CD4-positive, alpha-beta T cell treated with Interleukin-2 at 100 ng/mL for 4 hours (primary cell): ENCODE measurements around the gene KCNQ1.

Experiments used
- DNase-seq: peaks from one replicate; pipeline ENCODE4 v3.0.0-alpha.2; 2020; ENCODE audit warnings: low spot score

Gene KCNQ1

GRCh38 chr11:2716376-2717095 lies 271.7 kb downstream of the KCNQ1 start:
- no peak for DNase-seq

GRCh38 chr11:2717561-2718325 lies 272.9 kb downstream of the KCNQ1 start:
- no peak for DNase-seq

DNA sequence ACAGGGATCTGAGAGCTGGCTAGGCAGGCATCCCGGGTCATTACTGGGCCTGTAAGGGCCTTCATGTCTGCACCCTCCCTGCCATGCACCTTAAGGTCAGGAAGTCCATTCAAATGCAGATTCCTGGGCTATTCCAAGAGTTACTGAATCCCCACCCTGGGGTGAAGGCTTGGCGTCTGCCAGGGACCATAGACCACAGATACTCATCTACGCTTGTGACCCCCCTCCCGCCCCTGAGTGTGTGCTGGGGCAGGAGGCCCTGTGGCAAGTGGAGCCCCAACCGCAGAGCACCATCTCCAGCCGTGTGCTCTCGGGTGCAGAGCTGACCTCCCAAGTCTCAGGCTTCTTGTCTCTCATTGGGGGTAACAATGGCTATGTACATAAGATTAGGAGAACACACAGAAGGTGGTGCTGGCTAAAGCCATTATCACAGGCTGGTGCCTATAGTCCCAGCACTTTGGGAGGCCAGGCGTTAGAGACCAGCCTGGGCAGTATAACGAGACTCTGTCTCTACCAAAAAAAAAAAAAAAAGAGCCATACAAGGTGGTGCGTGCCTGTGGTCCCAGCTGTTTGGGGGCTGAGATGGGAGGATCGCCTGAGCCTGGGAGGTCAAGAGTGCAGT lies 274.1 kb downstream of the KCNQ1 start:
- DNase-seq = no peak

DNA sequence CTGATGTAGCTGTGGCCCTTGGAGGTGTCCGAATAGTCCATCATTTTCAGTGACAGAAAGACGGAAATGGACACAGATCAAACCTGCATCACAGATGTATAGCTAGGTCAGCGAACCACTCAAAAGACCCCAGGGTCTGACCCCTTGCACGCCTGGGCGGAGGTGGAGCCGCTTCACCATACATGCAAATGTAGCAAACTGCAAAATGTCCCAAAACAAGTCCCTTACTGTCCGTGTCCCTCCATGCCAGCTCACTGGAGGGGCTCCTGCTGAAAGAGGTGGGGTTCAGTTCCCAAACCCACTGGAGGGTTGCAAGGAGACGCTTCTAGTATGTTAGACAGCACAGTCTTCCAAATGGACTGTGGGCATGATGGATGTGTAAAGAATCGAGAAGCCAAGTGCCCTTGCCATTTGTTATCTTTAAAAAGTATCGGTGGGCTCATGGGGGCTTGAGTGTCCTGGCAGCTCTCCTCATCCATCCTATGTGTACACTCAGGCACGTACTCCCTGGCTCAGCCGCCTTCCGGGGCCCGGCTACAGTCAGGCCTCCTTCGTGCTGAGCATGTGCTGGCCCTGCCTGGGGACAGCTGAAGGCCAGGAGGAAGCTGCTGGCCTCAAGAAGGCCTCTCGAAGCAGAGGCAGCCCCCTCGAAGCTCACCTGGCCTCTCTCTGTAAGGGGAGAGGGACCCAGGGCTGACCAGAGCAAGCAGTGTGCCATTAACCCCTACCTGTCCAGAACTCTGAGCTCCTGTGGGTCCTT lies 275.2 kb downstream of the KCNQ1 start:
- no peak for DNase-seq

GRCh38 chr11:2721210-2721916 lies 276.6 kb downstream of the KCNQ1 start:
- no peak for DNase-seq

DNA sequence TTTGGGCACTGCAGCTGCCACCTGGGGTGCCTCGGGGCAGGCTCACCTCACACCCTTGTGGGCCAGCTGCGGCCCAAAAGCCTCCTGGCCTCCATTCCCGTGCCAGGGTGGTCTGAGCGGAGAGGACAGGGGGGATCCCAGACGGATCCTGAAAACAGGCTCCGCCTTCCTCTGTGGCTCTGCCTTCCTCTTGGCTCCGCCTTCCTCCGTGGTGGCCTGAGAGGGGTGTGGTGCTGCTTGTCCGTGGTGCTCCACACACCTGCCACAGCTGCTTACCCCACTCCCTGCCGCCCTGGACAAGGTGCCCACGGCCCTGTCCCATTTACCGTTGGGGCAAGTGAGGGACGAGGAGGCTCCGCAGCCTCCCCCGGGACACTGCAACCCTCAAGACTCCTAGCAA lies 278.1 kb downstream of the KCNQ1 start:
- DNase-seq = no peak

DNA sequence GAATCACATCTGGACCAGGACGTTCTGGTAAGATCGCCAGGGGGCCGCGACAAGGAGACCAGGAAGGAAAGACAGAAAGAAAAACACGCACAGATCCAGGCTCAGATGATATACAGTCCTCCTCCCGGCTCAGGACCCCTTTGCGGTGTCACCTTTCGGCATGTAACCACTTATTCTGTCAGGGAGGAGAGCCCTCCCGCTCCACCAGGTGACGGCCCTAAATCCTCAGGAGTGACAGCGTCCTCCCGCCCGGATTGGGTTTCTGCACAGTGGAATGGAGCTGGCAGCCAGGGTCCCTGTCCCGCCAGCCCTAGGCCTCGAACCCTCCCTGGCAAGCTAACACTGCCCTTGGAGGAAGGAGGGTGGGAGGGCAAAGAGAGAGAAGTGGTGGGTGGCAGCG lies 279.3 kb downstream of the KCNQ1 start:
- no peak for DNase-seq

GRCh38 chr11:2724653-2725367 lies 280.0 kb downstream of the KCNQ1 start:
- no peak for DNase-seq

- no peak for DNase-seq
Measured at GRCh38 chr11:2725368-2726300, 280.8 kb downstream of the KCNQ1 start.

DNA sequence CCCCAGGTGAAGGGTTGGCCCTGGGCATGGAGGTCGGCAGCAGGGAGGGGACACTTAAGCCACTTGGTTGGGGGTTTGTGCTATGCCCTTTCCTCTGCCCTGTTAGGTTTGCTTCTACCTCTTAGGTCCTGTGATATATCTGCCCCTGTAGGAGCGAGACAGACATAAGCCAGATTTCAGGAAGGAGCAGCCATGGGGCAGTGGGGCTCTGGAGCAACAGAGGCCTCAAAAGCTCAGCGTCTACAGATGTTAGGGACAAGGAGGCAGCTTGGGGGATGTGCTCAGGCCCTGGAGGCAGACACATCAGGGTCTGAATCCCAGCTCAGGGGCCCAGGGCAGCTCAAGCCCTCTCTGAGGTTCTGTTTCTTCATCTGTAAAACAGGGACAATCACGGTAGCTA lies 282.2 kb downstream of the KCNQ1 start:
- no peak for DNase-seq

GRCh38 chr11:2728128-2728662 lies 283.4 kb downstream of the KCNQ1 start:
- DNase-seq = no peak

GRCh38 chr11:2728663-2729332 lies 284.0 kb downstream of the KCNQ1 start:
- no peak for DNase-seq

DNA sequence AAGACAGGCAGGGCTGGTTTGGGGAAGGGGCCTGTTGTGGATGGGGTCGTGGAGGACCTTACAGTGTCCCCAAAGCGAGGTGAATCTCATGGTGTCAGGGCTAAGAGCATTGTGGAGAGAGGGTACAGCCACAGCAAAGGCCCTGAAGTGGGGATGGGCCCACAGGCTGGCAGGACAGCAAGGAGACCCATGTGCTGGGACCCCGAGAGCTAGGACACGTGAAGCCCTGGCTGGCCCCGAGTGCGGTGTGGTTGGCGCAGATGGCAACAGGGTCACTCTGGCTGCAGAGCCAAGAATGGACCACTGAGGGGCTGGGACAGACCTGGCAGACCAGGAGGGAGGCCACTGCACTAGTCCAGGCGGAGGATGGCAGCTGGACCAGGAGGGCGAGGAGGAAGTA lies 285.0 kb downstream of the KCNQ1 start:
- DNase-seq = no peak

DNA sequence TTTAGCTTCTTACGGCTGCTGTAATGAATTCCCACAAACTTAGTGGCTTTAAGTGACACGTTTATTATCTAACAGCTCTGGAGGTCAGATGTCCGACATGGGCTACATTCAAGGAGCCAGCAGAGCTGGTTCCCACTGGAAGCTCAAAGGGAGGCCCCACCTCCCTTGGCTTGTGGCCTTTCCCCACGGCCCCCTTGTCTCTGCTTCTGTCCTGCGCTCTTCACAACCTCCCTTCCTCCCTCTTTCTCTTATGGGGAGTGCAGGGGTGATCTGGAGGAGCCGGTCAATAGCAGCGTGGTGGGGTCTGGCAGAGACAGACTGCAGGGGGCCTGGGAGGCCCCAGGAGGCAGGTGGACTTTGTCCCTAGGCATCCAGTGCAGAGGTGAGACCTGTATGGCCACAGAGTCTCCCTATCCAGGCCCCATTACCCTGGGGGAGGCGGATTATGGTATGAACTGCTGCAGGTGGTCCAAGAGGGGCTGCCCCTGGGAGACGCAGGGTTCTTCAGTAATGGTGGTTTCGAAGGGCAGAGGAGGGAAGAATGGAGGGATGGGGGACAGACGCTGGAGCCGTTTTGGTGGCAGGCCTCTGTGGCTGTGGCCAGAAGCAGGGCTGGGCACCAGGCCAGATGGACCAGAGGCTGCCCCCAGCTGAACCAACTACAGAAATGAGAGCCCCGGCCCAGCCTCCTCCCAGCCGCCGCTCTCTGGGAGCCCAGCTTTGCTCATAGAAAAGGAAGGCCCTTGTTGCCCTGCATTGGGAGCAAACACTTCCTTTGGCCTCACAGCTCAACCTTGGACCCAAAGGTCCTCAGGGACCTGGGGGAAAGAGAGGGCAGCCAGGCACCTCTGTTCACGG lies 285.7 kb downstream of the KCNQ1 start:
- DNase-seq = no peak

- no peak for DNase-seq
Measured at GRCh38 chr11:2731130-2732125, 286.6 kb downstream of the KCNQ1 start.

DNA sequence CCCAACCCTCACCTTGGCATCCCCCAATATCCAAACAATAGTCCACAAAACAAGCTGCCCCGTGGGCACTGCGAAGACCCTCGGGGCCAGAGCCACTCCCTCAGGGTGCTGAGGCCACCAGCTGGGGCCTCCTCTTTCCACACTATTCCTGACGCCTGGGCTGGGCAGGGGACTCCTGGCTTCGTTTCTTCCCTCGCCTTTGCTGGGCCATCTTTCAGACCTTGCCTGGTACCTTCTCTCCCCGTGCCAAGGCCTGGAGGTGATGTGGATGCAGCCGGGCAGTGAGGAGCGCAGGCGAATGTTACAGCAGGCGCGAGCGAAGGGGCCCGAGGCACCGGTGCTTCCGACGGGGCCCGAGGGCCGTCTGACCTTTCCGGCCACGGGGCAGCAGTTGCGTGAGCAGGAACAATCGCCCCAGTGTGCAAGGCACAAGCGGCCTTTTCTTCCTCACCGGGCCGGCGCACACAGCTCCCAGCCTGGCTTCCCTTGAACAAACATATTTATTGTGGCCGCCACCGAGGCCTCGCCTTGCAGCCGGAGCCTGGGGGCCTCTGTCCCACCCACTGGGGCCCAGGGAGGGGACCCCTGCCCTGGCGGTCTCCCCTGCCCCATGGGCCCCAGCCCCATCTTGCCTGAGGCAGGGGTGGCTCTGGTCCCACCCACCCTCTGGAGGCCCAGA lies 287.6 kb downstream of the KCNQ1 start:
- DNase-seq = no peak
